Lower lobe of right lung (tissue), 2 donors: ENCODE results near the gene TDRD10. TPM values are rescaled to one million over a fixed set of nuclear protein-coding genes. Genes with fewer than 3 reads are reported as not detected.

ENCODE experiments used
- ATAC-seq, 2 donors: fragments of 200-7000 bp; cut with Tn5 transposase; one replicate each; pipeline ENCODE4 v1.9.1; 2020 to 2022; ENCODE audit warnings: mild to moderate bottlenecking in 2 of 2, moderate library complexity in 2 of 2
- DNase-seq: peaks from one replicate; pipeline ENCODE4 v3.0.0-alpha.2; 2020
- H3K27ac ChIP-seq: fragments of 200-600 bp; one replicate; pipeline ENCODE4 v1.8.0; 2022
- H3K27me3 ChIP-seq: fragments of 200-600 bp; one replicate; pipeline ENCODE4 v1.8.0; 2022; ENCODE audit warnings: low read depth
- H3K36me3 ChIP-seq: fragments of 200-600 bp; one replicate; pipeline ENCODE4 v1.8.0; 2022; ENCODE audit warnings: mild to moderate bottlenecking
- H3K4me1 ChIP-seq: fragments of 200-600 bp; one replicate; pipeline ENCODE4 v1.8.0; 2022
- H3K4me3 ChIP-seq: fragments of 200-600 bp; one replicate; pipeline ENCODE4 v1.8.0; 2022; ENCODE audit warnings: mild to moderate bottlenecking
- H3K9me3 ChIP-seq: fragments of 200-600 bp; one replicate; pipeline ENCODE4 v1.8.0; 2022
- CTCF ChIP-seq: fragments of 200-600 bp; IDR thresholded peaks from one replicate; pipeline ENCODE4 v1.8.0; 2022; ENCODE audit warnings: antibody characterized with exemption, mild to moderate bottlenecking
- intact Hi-C: fragments of 100-400 bp; cut with DNase I; formaldehyde crosslinking; loops from one replicate; pipeline ENCODE4 v1.11.0; 2022
- total RNA-seq: library from RNA; stranded (reverse); fragmentation: NEBNext Ultra II Directional; extraction: Animal tissue kit (Norgen Biotek cat#: 25700); gene quantifications from one replicate; pipeline ENCODE4 v1.2.1, GENCODE V29; 2021
- donor health status: DM: no; HTN: yes; CAD: no; lungs with severe emphysema.

Gene TDRD10
- total RNA-seq, 1 donor from 2014 or later, result 20.2 TPM

GRCh38 chr1:154533952-154534844, 32.2 kb downstream of the TDRD10 start:
- Histone ChIP-seq H3K36me3 (no peaks in the 10 kb centered on the region), H3K9me3 (no peaks in the 10 kb centered on the region), H3K27ac (no peak overlapping the region), H3K27me3 (no peaks in the 10 kb centered on the region), H3K4me3 (no peak overlapping the region), H3K4me1 (no peaks in the 10 kb centered on the region)
- intact Hi-C loops, result no loop called here
- peak; percentile 31 for TF ChIP-seq CTCF
- no peak for DNase-seq
- ATAC-seq, result peak in 1 of 2 donors; percentile 36

- no peak for DNase-seq
- intact Hi-C loops, result no loop called here
- no peak overlapping the region for H3K4me3 ChIP-seq
- H3K9me3 ChIP-seq, result no peaks in the 10 kb centered on the region
- no peaks in the 10 kb centered on the region for H3K4me1 ChIP-seq
- H3K36me3 ChIP-seq, result no peaks in the 10 kb centered on the region
- no peak for ATAC-seq
- no peaks in the 10 kb centered on the region for H3K27me3 ChIP-seq
- TF ChIP-seq CTCF, result no peak
- no peak overlapping the region for H3K27ac ChIP-seq
Measured at GRCh38 chr1:154536570-154536969, 34.6 kb downstream of the TDRD10 start.

- Histone ChIP-seq H3K9me3 (no peaks in the 10 kb centered on the region), H3K36me3 (peaks cover 4% of the 10 kb centered on the region), H3K4me3 (no peak overlapping the region), H3K4me1 (no peaks in the 10 kb centered on the region), H3K27ac (no peak overlapping the region), H3K27me3 (no peaks in the 10 kb centered on the region)
- DNase-seq (no peak), ATAC-seq (peak; percentile 80 to 89)
- intact Hi-C loops, result loop anchor here (10.0 kb wide), 1 partner anchor 45 kb away; no protein-coding TSS in a partner anchor
- TF ChIP-seq CTCF, result no peak
Measured at GRCh38 chr1:154539486-154540483, 37.8 kb downstream of the TDRD10 start.

GRCh38 chr1:154541231-154541630, 39.2 kb downstream of the TDRD10 start:
- Histone ChIP-seq H3K36me3 (peaks cover 4% of the 10 kb centered on the region), H3K4me1 (no peaks in the 10 kb centered on the region), H3K27ac (no peak overlapping the region), H3K4me3 (no peak overlapping the region), H3K9me3 (no peaks in the 10 kb centered on the region), H3K27me3 (no peaks in the 10 kb centered on the region)
- intact Hi-C loops, result loop anchor here (10.0 kb wide), 1 partner anchor 46 kb away; no protein-coding TSS in a partner anchor
- DNase-seq (no peak), ATAC-seq (no peak)
- no peak for TF ChIP-seq CTCF
